ENCODE measurements around the gene UBXN6.

Gene UBXN6

GRCh38 chr19:4457654-4458395 is at the start of gene UBXN6:
UBXN6 (minus strand) TSS chr19:4457794; CDS start chr19:4457697, 97 bp downstream.
- DNase-seq (ENCODE audit: low read depth), result peak; percentile 96
- no peak for TF ChIP-seq CTCF (conservative IDR thresholded peaks at IDR 0.05; ENCODE audit: low read depth, low read length)
- peak within 1 kb of the TSS; percentile 92 for H3K4me3 ChIP-seq (ENCODE audit: low read length)

GRCh38 chr19:4507150-4507452 is 49.5 kb upstream of the UBXN6 start:
- no peak overlapping the region for H3K4me3 ChIP-seq (ENCODE audit: low read length)
- TF ChIP-seq CTCF (conservative IDR thresholded peaks at IDR 0.05; ENCODE audit: low read depth, low read length), result no peak
- no peak for DNase-seq (ENCODE audit: low read depth)

DNA sequence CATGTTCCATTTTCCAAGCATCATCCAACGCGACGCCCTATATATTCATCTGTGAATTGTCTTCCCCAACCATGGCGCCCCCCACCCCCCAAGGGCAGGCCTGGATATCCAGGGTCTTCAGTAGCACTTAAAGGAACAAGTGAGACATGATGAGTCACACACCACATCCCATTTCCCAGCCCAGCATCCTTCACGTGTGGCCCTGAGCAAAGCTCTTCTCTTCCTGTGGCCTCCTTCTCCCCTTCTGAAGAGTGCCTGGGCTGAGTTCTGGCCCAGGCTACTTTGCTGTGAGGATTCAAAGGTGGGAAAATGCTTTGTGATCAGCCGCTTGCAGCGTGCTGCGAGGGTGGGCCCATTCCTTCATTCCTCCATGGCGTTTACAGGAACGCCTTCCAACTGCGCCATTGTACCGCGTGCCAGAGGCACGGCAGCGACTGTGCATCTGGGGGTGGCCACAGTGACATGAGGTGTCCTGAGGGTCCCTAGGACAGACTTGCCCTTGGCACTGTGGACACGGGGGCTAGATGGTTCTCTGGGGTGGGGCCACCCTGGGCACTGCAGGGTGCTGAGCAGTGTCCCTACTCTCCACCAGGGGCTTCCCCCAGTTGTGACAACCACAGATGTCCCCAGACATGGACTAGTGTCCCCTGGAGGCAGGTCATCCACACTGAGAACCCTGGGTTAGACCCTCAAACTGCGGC is 49.0 kb upstream of the UBXN6 start:
- no peak overlapping the region for H3K4me3 ChIP-seq (ENCODE audit: low read length)
- DNase-seq (ENCODE audit: low read depth), result no peak
- no peak for TF ChIP-seq CTCF (conservative IDR thresholded peaks at IDR 0.05; ENCODE audit: low read depth, low read length)

DNA sequence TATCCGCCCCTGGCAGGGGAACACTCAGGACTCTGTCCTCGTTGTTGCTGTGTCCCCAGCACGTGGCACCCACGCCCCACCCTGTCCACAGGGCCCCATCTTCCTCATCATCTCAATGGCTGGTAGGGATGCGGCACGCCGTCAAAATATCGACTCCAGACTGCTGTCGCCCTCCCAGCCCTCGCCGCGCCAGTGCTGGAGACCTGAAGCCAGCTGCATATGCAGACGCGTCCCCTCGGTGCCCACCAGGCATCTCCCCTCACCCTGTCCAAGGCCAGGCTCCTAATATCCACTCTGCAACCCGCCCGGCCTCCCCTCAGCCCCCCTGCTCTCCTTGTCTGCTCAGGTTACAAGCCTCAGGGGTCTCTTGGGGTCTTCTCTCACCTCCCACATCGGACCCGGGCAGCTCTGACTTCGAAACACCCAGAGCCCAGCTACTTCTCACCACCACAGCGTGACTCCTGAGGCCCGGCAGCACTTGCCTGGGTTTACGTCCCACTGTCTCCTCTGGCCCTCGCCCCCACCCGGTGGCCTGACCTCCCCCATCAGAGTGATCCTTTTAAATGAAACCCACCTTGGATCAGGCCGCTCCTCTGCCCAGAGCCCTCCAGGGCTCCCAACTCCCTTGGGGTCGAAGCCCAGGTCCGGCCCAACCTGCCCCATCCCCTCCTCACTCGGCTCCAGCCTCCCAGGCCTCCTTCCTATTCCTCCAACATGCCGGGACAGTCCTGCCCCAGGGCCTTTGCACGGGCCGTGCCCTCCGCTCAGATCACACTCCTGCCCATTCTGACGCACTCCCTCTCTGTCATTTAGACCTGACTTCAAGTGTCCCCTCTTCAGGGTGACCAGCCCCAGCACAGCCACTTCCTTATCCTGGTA is 48.2 kb upstream of the UBXN6 start:
- no peak for TF ChIP-seq CTCF (conservative IDR thresholded peaks at IDR 0.05; ENCODE audit: low read depth, low read length)
- no peak overlapping the region for H3K4me3 ChIP-seq (ENCODE audit: low read length)
- no peak for DNase-seq (ENCODE audit: low read depth)

DNA sequence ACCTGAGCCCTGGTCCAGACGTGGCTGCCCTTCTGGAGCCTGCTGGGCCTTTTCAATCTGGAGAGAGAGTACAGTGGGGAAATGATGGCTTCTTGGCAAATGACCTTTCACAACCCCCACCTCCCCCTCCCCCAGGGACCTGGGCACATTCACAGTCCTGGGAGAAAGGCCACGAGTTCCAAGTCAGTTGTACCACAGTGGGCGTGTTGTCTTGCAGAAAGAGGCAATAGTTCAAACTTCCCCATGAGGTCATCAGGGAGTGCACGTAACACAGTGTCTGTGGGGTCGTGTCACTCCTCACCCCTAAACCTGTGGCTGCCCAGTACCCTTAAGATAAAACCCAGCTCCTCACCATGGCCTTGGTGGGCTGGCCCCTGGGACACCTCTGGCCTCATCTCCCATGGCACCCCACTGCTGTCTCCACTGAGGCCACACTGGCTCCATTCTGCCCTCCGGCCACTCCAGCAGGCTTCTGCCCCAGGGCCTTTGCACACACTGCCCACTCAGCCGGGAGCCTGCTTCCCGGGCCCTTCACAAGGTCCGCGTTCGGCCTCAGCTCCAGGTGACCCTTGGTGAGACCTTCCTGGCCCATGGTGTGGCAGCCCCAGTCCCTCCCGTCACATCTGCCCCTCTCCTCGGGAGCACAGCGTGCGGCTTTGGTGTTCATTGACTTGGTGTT is 47.4 kb upstream of the UBXN6 start:
- no peak overlapping the region for H3K4me3 ChIP-seq (ENCODE audit: low read length)
- TF ChIP-seq CTCF (conservative IDR thresholded peaks at IDR 0.05; ENCODE audit: low read depth, low read length), result no peak
- no peak for DNase-seq (ENCODE audit: low read depth)

- no peak overlapping the region for H3K4me3 ChIP-seq (ENCODE audit: low read length)
- DNase-seq (ENCODE audit: low read depth), result no peak
- no peak for TF ChIP-seq CTCF (conservative IDR thresholded peaks at IDR 0.05; ENCODE audit: low read depth, low read length)
Measured at GRCh38 chr19:4504297-4504701, 46.7 kb upstream of the UBXN6 start.

Data from retinal pigment epithelial cell (primary cell).